KOPT-K1 (cell line): ENCODE measurements around the gene PEPD.

Experiments used
- H3K27ac ChIP-seq: fragments of 200-600 bp; sonication (generic); 2 replicates; pipeline ENCODE4 v1.5.1; 2016; ENCODE audit warnings: antibody characterized with exemption, mild to moderate bottlenecking, low read depth, low read length; ENCODE audit not compliant: poor library complexity, severe bottlenecking
- H3K36me3 ChIP-seq: fragments of 200-600 bp; sonication (generic); 2 replicates; pipeline ENCODE4 v1.5.1; 2017; ENCODE audit warnings: antibody characterized with exemption, mild to moderate bottlenecking, low read length, moderate library complexity; ENCODE audit not compliant: insufficient read depth
- H3K9me3 ChIP-seq: fragments of 200-600 bp; sonication (generic); 2 replicates; pipeline ENCODE4 v1.5.1; 2017; ENCODE audit warnings: antibody characterized with exemption, low read length, mild to moderate bottlenecking; ENCODE audit not compliant: insufficient read depth, poor library complexity, severe bottlenecking

The PEPD gene

DNA sequence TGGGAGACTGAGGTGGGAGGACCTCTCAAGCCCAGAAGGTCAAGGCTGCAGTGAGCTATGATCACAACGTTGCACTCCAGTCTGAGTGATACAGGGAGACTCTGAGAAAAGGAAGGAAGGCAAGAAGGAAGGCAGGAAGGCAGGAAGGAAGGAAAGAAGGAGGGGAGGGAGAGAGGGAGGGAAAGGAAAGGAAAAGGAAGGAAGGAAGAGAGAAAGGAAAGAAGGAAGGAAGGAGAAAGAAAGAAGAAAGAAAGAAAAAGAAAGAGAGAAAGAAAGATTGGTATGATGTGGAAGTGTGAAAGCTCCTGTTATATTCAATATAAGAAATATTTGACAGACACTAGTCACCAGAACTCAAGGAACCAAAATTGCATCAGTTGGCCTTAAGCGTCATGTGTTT lies 180.6 kb downstream of the PEPD start:
- Histone ChIP-seq H3K27ac (no peak overlapping the region), H3K9me3 (no peaks in the 10 kb centered on the region)

DNA sequence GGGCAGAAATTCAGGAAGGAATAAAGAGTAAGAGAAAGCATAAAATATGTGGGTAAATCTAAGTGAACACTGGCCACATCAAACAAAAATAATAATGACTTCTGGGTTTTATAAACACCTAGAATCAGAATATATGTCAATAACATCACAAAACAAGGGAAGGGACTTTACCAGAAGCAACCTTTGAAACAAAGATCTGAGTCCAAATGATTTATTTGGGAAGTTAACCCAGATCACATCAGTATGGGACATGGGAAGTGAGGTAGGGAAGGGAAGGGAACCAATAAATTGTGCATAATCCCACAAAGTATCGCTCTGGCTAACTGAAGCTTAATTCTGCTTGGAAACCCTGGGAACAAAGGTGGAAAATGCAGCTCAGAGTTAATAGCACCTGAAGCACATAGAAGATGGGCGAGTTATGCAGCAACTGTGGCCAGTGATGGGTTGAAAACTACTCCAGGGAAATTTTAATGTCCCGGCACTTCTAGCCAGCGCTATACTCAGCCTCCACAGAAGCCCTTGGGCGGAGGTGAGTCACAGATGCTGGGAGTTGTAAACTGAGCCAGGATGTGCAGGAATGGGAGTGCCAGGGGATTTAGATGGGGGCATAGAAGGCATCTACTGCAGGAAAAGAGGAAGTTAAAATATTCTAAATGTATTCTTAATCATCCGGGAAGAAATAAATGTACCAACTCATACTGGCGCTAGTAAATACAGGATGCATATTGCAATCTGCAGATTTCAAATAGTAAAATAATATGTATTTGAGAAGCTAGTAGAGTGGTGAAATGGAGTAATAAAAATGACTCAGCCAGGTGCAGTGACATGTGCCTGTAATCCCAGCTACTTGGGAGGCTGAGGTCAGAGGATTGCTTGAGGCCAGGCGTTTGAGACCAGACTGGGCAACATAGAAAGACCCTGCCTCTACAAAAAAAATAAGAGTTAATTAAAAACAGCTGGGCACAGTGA lies 182.3 kb downstream of the PEPD start:
- no peak overlapping the region for H3K27ac ChIP-seq
- H3K9me3 ChIP-seq = no peaks in the 10 kb centered on the region
- no peaks in the 10 kb centered on the region for H3K36me3 ChIP-seq

More for the DNA sequence above, 180.6 kb downstream of the PEPD start:
- H3K36me3 ChIP-seq = no peaks in the 10 kb centered on the region
